NCI-H2081 (cell line): Measurements from ENCODE around the gene RAB40A.
A peak's percentile ranks its signal among the peaks of the same experiment; 100 is the strongest.
"Not testable (repeated sequence)": the region's sequence is repeated elsewhere in the genome, so short reads cannot be mapped to it uniquely, and the experiment has no call there.

Source experiments
- DNase-seq, 2 experiments: peaks; one replicate each; lab custom pipeline; 2025; lab: John Stamatoyannopoulos, UW

RAB40A gene

GRCh38 chrX:103523605-103524004, 4.3 kb upstream of the RAB40A start:
- DNase-seq, result no peak

GRCh38 chrX:103520386-103520785, 1.1 kb upstream of the RAB40A start:
- DNase-seq, result peak in 1 of 2 experiments; percentile 31

- DNase-seq, result no peak
Observed at GRCh38 chrX:103518571-103518970, 718 bp downstream of the RAB40A start.

GRCh38 chrX:103517246-103517645, 2.0 kb downstream of the RAB40A start:
- no peak for DNase-seq

- no peak for DNase-seq
Observed at GRCh38 chrX:103513476-103514108, 5.7 kb downstream of the RAB40A start.

GRCh38 chrX:103513067-103513466, 6.2 kb downstream of the RAB40A start:
- peak in 1 of 2 experiments; percentile 10 for DNase-seq

- no peak for DNase-seq
Observed at GRCh38 chrX:103510031-103510430, 9.3 kb downstream of the RAB40A start.

GRCh38 chrX:103503853-103504207, 15.5 kb downstream of the RAB40A start:
- DNase-seq, result no peak

GRCh38 chrX:103503163-103503852, 16.0 kb downstream of the RAB40A start:
- DNase-seq, result no peak

- DNase-seq, result no peak
Observed at GRCh38 chrX:103498786-103499185, 20.5 kb downstream of the RAB40A start.

- no peak for DNase-seq
Observed at GRCh38 chrX:103495786-103496185, 23.5 kb downstream of the RAB40A start.

- DNase-seq, result not testable (repeated sequence)
Observed at GRCh38 chrX:103493578-103493977, 25.7 kb downstream of the RAB40A start.

- peak; percentile 58 to 65 for DNase-seq
Observed at GRCh38 chrX:103489733-103490132, 29.6 kb downstream of the RAB40A start.

- no peak for DNase-seq
Observed at GRCh38 chrX:103488794-103489193, 30.5 kb downstream of the RAB40A start.

- peak; percentile 11 to 13 for DNase-seq
Observed at GRCh38 chrX:103488332-103488731, 31.0 kb downstream of the RAB40A start.

GRCh38 chrX:103483720-103484119, 35.6 kb downstream of the RAB40A start:
- no peak for DNase-seq

- no peak for DNase-seq
Observed at GRCh38 chrX:103480526-103480925, 38.8 kb downstream of the RAB40A start.

- no peak for DNase-seq
Observed at GRCh38 chrX:103477496-103477895, 41.8 kb downstream of the RAB40A start.

GRCh38 chrX:103475381-103475780, 43.9 kb downstream of the RAB40A start:
- DNase-seq, result no peak

GRCh38 chrX:103469977-103470376, 49.3 kb downstream of the RAB40A start:
- DNase-seq, result not testable (repeated sequence)

- DNase-seq, result no peak
Observed at GRCh38 chrX:103467887-103468286, 51.4 kb downstream of the RAB40A start.

GRCh38 chrX:103467156-103467555, 52.1 kb downstream of the RAB40A start:
- DNase-seq, result no peak

- peak; percentile 76 to 78 for DNase-seq
Observed at GRCh38 chrX:103464774-103465117, 54.5 kb downstream of the RAB40A start.
